ENCODE measurements around the gene PHF21A.

DNA sequence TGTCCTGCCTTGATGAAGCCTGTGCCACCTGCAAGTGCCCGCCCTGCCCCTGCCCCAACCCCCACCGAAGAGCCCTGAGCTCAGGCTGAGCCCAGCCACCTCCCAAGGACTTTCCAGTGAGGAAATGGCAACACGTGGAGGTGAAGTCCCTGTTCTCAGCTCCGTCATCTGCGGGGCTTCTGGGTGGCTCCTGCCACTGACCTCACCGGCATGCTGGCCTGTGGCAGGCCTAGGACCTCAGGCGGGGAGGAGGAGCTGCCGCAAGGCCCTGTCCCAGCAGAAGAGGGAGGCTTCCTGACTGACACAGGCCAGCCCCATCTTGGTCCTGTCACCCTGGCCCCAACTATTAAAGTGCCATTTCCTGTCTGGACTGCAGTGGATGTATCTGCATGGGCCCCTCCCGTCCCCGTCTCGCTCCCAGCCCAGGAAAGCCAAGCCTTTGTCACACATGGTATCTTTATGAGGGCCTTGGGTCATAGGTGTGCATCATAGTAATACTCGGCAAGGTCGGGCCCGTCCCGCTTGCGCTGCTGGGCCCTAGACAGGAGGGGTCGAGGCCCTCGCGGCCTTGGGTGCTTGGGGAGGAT lies 215.1 kb downstream of the PHF21A start:
- no peak for TF ChIP-seq CTCF (IDR thresholded peaks at IDR 0.05; ENCODE audit: low read depth, low read length)
- TF ChIP-seq EZH2phosphoT487 (IDR thresholded peaks at IDR 0.05; ENCODE audit: low read depth) = no peak

All from OCI-LY3 (cell line).